Measurements from ENCODE around the gene TMEM208. TPM values are rescaled to one million over a fixed set of nuclear protein-coding genes. Genes with fewer than 3 reads are reported as not detected.

Gene TMEM208
- total RNA-seq, 1 donor from 2014 or later: 41.3 TPM

- CTCF ChIA-PET: no interaction called here
These were observed 29.8 kb downstream of the TMEM208 start for GRCh38 chr16:67256701-67257230.

GRCh38 chr16:67257486-67258160 lies 30.7 kb downstream of the TMEM208 start:
- ATAC-seq (ENCODE audit: low read depth) (no peak), DNase-seq (no peak)
- H3K4me1 Mint-ChIP-seq: no peaks in the 10 kb centered on the region
- H3K4me3 Mint-ChIP-seq: no peak overlapping the region
- POLR2A ChIA-PET: no interaction called here
- intact Hi-C loops (cut with micrococcal nuclease): no loop called here
- H3K9me3 Mint-ChIP-seq: no peaks in the 10 kb centered on the region
- no peaks in the 10 kb centered on the region for H3K36me3 Mint-ChIP-seq (ENCODE audit: low read depth)
- TF ChIP-seq CTCF (IDR thresholded peaks at IDR 0.05): no peak
- H3K27me3 Mint-ChIP-seq: no peaks in the 10 kb centered on the region
- CTCF ChIA-PET: no interaction called here
- H3K27ac Mint-ChIP-seq: no peak overlapping the region

More at GRCh38 chr16:67256701-67257230, 29.8 kb downstream of the TMEM208 start:
- H3K9me3 Mint-ChIP-seq: no peaks in the 10 kb centered on the region
- no peak overlapping the region for H3K27ac Mint-ChIP-seq
- POLR2A ChIA-PET: no interaction called here
- TF ChIP-seq CTCF (IDR thresholded peaks at IDR 0.05): no peak
- no peak overlapping the region for H3K4me3 Mint-ChIP-seq
- intact Hi-C loops (cut with micrococcal nuclease): no loop called here
- ATAC-seq (ENCODE audit: low read depth) (no peak), DNase-seq (no peak)
- H3K27me3 Mint-ChIP-seq: no peaks in the 10 kb centered on the region
- no peaks in the 10 kb centered on the region for H3K36me3 Mint-ChIP-seq (ENCODE audit: low read depth)
- no peaks in the 10 kb centered on the region for H3K4me1 Mint-ChIP-seq

GRCh38 chr16:67258161-67258835 lies 31.4 kb downstream of the TMEM208 start:
- no peak for ATAC-seq (ENCODE audit: low read depth)
- no peak for TF ChIP-seq CTCF (IDR thresholded peaks at IDR 0.05)
- intact Hi-C loops (cut with micrococcal nuclease): no loop called here
- Mint-ChIP-seq H3K27ac (no peak overlapping the region), H3K4me3 (no peak overlapping the region), H3K9me3 (no peaks in the 10 kb centered on the region), H3K36me3 (ENCODE audit: low read depth) (no peaks in the 10 kb centered on the region), H3K4me1 (no peaks in the 10 kb centered on the region), H3K27me3 (peaks cover 4% of the 10 kb centered on the region)
- DNase-seq: no peak
- ChIA-PET POLR2A (interaction anchor here (0.7 kb wide), 1 partner anchor 278 kb away, joined by 4 read pairs; no protein-coding TSS in a partner anchor), CTCF (interaction anchor here (0.6 kb wide), 1 partner anchor 141 kb away, joined by 3 read pairs; no protein-coding TSS in a partner anchor)

GRCh38 chr16:67259705-67260104 lies 32.8 kb downstream of the TMEM208 start:
- ATAC-seq (ENCODE audit: low read depth) (no peak), DNase-seq (no peak)
- intact Hi-C loops (cut with micrococcal nuclease): loop anchor here (1.0 to 5.0 kb wide), 2 partner anchors 140 to 208 kb away; no protein-coding TSS in a partner anchor
- no peak overlapping the region for H3K4me3 Mint-ChIP-seq
- TF ChIP-seq CTCF (IDR thresholded peaks at IDR 0.05): no peak
- ChIA-PET POLR2A (interaction anchor here (0.7 kb wide), 1 partner anchor 61 kb away, joined by 8 read pairs; no protein-coding TSS in a partner anchor), CTCF (interaction anchor here (0.9 to 2.8 kb wide), 3 partner anchors 142 to 206 kb away, joined by 3 to 9 read pairs (median 4); no protein-coding TSS in a partner anchor)
- no peak overlapping the region for H3K27ac Mint-ChIP-seq
- H3K36me3 Mint-ChIP-seq (ENCODE audit: low read depth): no peaks in the 10 kb centered on the region
- peaks cover 5% of the 10 kb centered on the region for H3K27me3 Mint-ChIP-seq
- no peaks in the 10 kb centered on the region for H3K9me3 Mint-ChIP-seq
- H3K4me1 Mint-ChIP-seq: no peaks in the 10 kb centered on the region
